KMS-11 (cell line): Measurements from ENCODE around the gene CBX8.

ENCODE experiments used
- H2AFZ ChIP-seq: fragments of 200-600 bp; sonication (generic); 2 replicates; pipeline ENCODE4 v1.6.1; 2016; ENCODE audit warnings: antibody characterized with exemption, mixed run types, low read depth
- H3K27ac ChIP-seq: fragments of 200-600 bp; sonication (generic); 2 replicates; pipeline ENCODE4 v1.6.1; 2016; ENCODE audit warnings: mild to moderate bottlenecking, mixed run types
- H3K27me3 ChIP-seq: fragments of 200-600 bp; sonication (generic); 2 replicates; pipeline ENCODE4 v1.6.1; 2017; ENCODE audit warnings: mild to moderate bottlenecking, low read depth, mixed run types, moderate library complexity; ENCODE audit not compliant: insufficient read depth
- H3K36me3 ChIP-seq: fragments of 200-600 bp; sonication (generic); 2 replicates; pipeline ENCODE4 v1.6.1; 2017; ENCODE audit warnings: mild to moderate bottlenecking, mixed run types; ENCODE audit not compliant: insufficient read depth
- H3K4me1 ChIP-seq: fragments of 200-600 bp; sonication (generic); 2 replicates; pipeline ENCODE4 v1.6.1; 2016; ENCODE audit warnings: mild to moderate bottlenecking, low read depth, mixed run types; ENCODE audit not compliant: poor library complexity, severe bottlenecking
- H3K4me2 ChIP-seq: fragments of 200-600 bp; sonication (generic); 2 replicates; pipeline ENCODE4 v1.7.0; 2016; ENCODE audit warnings: mild to moderate bottlenecking, mixed run types
- H3K4me3 ChIP-seq: fragments of 200-600 bp; sonication (generic); IDR thresholded peaks from 2 replicates; pipeline ENCODE4 v1.6.1; 2017; ENCODE audit warnings: low read depth, low read length, mixed read lengths; ENCODE audit not compliant: insufficient read depth
- H3K79me2 ChIP-seq: fragments of 200-600 bp; sonication (generic); 2 replicates; pipeline ENCODE4 v1.6.1; 2016; ENCODE audit warnings: low read depth, mixed run types; ENCODE audit not compliant: insufficient read depth
- H3K9ac ChIP-seq: fragments of 200-600 bp; sonication (generic); 2 replicates; pipeline ENCODE4 v1.6.1; 2016; ENCODE audit warnings: mild to moderate bottlenecking, mixed run types
- H4K20me1 ChIP-seq: fragments of 200-600 bp; sonication (generic); 2 replicates; pipeline ENCODE4 v1.6.1; 2016; ENCODE audit warnings: mild to moderate bottlenecking, mixed run types; ENCODE audit not compliant: insufficient read depth
- TF ChIP-seq, protein P1 (sequence below): fragments of 200-600 bp; sonication (generic); conservative IDR thresholded peaks from 2 replicates; pipeline ENCODE4 v1.6.1; 2017; ENCODE audit warnings: low read depth, mild to moderate bottlenecking, antibody characterized with exemption, low read length, moderate library complexity, mixed read lengths

The CBX8 gene

GRCh38 chr17:79786930-79787643, 9.8 kb downstream of the CBX8 start:
- no peaks in the 10 kb centered on the region for H3K79me2 ChIP-seq
- TF ChIP-seq, protein P1, sequence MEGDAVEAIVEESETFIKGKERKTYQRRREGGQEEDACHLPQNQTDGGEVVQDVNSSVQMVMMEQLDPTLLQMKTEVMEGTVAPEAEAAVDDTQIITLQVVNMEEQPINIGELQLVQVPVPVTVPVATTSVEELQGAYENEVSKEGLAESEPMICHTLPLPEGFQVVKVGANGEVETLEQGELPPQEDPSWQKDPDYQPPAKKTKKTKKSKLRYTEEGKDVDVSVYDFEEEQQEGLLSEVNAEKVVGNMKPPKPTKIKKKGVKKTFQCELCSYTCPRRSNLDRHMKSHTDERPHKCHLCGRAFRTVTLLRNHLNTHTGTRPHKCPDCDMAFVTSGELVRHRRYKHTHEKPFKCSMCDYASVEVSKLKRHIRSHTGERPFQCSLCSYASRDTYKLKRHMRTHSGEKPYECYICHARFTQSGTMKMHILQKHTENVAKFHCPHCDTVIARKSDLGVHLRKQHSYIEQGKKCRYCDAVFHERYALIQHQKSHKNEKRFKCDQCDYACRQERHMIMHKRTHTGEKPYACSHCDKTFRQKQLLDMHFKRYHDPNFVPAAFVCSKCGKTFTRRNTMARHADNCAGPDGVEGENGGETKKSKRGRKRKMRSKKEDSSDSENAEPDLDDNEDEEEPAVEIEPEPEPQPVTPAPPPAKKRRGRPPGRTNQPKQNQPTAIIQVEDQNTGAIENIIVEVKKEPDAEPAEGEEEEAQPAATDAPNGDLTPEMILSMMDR, result no peak
- no peaks in the 10 kb centered on the region for H4K20me1 ChIP-seq
- no peak overlapping the region for H3K9ac ChIP-seq
- H3K4me3 ChIP-seq, result no peak overlapping the region
- H3K27me3 ChIP-seq, result peaks cover 40% of the 10 kb centered on the region
- H3K4me1 ChIP-seq, result no peaks in the 10 kb centered on the region
- no peak overlapping the region for H2AFZ ChIP-seq
- H3K4me2 ChIP-seq, result no peak overlapping the region
- H3K27ac ChIP-seq, result no peak overlapping the region
- H3K36me3 ChIP-seq, result no peaks in the 10 kb centered on the region

DNA sequence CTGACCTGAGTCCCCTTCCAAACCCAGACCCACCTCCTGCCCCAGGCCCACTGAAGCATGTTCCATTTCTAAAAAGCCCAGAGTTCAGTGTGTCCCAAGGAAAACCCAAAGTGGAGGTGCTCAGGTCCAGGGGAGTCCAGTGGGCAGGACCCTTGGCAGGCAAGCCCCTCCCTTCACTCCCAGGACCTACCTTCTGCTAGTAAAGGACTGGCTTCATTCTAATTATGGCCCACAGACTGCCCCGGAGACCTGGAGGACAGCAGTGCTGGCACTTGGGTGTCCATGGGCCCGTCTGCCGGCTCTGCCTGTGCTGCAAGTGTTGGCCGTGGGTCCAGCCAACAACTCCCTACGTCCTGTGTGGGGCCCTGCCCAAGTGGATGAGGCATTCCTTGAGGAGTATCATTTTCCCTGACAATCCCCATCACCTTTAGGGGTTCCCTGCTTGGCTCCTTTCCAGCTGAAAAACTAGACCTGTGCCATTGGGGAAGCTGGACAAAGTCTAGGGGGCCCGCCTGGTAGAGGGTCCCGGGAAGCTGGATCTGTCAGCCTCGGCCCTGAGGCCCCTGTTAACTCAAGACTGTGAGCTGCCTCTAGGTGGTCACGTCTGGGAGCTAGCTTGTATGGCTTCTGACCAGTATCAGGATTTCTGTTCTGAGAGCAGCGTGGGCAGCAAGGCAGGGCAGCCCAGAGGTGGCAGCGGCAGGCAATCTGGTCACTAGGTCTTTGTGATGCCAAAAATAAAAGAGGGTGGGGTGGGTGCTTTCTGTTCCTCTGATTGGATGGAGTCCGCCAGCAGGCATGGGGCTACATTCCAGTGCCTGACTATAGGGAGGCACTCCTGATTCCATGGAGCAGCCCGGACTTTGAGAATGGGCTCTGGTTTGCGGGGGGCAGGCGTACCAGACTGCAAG, 10.7 kb downstream of the CBX8 start:
- TF ChIP-seq, protein P1, result no peak
- no peak overlapping the region for H3K9ac ChIP-seq
- H3K79me2 ChIP-seq, result no peaks in the 10 kb centered on the region
- no peak overlapping the region for H2AFZ ChIP-seq
- H3K4me3 ChIP-seq, result no peak overlapping the region
- H3K4me2 ChIP-seq, result no peak overlapping the region
- H3K27ac ChIP-seq, result no peak overlapping the region
- no peaks in the 10 kb centered on the region for H4K20me1 ChIP-seq
- no peaks in the 10 kb centered on the region for H3K36me3 ChIP-seq
- no peaks in the 10 kb centered on the region for H3K4me1 ChIP-seq
- H3K27me3 ChIP-seq, result peaks cover 36% of the 10 kb centered on the region

- Histone ChIP-seq H3K27ac (no peak overlapping the region), H4K20me1 (no peaks in the 10 kb centered on the region), H3K4me1 (peaks cover 2% of the 10 kb centered on the region), H3K4me2 (no peak overlapping the region), H3K9ac (no peak overlapping the region), H2AFZ (no peak overlapping the region), H3K79me2 (no peaks in the 10 kb centered on the region), H3K36me3 (no peaks in the 10 kb centered on the region), H3K27me3 (peaks cover 27% of the 10 kb centered on the region), H3K4me3 (no peak overlapping the region)
- TF ChIP-seq, protein P1, result no peak
These were observed 11.6 kb downstream of the CBX8 start for GRCh38 chr17:79785017-79785899.

DNA sequence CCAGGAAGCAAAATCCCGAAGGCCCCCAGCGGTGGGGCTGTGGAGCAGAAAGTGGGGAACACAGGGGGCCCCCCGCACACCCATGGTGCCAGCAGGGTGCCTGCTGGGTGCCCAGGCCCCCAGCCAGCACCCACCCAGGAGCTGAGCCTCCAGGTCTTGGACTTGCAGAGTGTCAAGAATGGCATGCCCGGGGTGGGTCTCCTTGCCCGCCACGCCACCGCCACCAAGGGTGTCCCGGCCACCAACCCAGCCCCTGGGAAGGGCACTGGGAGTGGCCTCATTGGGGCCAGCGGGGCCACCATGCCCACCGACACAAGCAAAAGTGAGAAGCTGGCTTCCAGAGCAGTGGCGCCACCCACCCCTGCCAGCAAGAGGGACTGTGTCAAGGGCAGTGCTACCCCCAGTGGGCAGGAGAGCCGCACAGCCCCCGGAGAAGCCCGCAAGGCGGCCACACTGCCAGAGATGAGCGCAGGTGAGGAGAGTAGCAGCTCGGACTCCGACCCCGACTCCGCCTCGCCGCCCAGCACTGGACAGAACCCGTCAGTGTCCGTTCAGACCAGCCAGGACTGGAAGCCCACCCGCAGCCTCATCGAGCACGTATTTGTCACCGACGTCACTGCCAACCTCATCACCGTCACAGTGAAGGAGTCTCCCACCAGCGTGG, 12.4 kb downstream of the CBX8 start:
- Histone ChIP-seq H3K4me2 (no peak overlapping the region), H3K27ac (no peak overlapping the region), H3K9ac (no peak overlapping the region), H2AFZ (no peak overlapping the region), H3K79me2 (no peaks in the 10 kb centered on the region), H3K4me1 (peaks cover 10% of the 10 kb centered on the region), H4K20me1 (no peaks in the 10 kb centered on the region), H3K27me3 (peaks cover 21% of the 10 kb centered on the region), H3K4me3 (no peak overlapping the region), H3K36me3 (no peaks in the 10 kb centered on the region)
- TF ChIP-seq, protein P1, result no peak
